Adrenal gland (tissue), 5 donors: Measurements from ENCODE around the gene PIK3R2.

Source experiments
- POLR2A ChIP-seq, 2 donors: fragments of 450-650 bp; IDR thresholded peaks; one replicate each; pipeline ENCODE4 v1.6.1; 2017; ENCODE audit warnings: antibody characterized with exemption in 2 of 2, mild to moderate bottlenecking in 2 of 2, moderate library complexity in 1 of 2
- TF ChIP-seq, protein P1 (sequence below), 6 experiments: fragments of 450-650 bp in 4 of 6; fragments of 200-600 bp in 2 of 6; sonication (generic) in 1 of 6; IDR thresholded peaks; 1 replicate in 5 of 6; 2 replicates in 1 of 6; pipeline versions ENCODE4 v1.5.1 to v1.8.0; 2016 to 2021; ENCODE audit warnings: antibody characterized with exemption in 6 of 6, mild to moderate bottlenecking in 2 of 6, moderate library complexity in 1 of 6
- donor health status: DM: no; HTN: no; CAD: no.

- TF ChIP-seq, protein P1, sequence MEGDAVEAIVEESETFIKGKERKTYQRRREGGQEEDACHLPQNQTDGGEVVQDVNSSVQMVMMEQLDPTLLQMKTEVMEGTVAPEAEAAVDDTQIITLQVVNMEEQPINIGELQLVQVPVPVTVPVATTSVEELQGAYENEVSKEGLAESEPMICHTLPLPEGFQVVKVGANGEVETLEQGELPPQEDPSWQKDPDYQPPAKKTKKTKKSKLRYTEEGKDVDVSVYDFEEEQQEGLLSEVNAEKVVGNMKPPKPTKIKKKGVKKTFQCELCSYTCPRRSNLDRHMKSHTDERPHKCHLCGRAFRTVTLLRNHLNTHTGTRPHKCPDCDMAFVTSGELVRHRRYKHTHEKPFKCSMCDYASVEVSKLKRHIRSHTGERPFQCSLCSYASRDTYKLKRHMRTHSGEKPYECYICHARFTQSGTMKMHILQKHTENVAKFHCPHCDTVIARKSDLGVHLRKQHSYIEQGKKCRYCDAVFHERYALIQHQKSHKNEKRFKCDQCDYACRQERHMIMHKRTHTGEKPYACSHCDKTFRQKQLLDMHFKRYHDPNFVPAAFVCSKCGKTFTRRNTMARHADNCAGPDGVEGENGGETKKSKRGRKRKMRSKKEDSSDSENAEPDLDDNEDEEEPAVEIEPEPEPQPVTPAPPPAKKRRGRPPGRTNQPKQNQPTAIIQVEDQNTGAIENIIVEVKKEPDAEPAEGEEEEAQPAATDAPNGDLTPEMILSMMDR (IDR thresholded peaks at IDR 0.05), result no peak
- no peak for TF ChIP-seq POLR2A (IDR thresholded peaks at IDR 0.05)
Measured at GRCh38 chr19:18202397-18202777, 49.4 kb downstream of the PIK3R2 start.
